MM.1S (cell line): ENCODE results near the gene GZF1.

Experiments used
- DNase-seq: peaks from one replicate; pipeline ENCODE4 v3.0.0-alpha.2; 2015
- H2AFZ ChIP-seq: fragments of 300-600 bp; sonication (generic); 2 replicates; pipeline ENCODE4 v1.6.0; 2016; ENCODE audit warnings: antibody characterized with exemption, low read length
- H3F3A ChIP-seq: fragments of 300-600 bp; sonication (generic); 2 replicates; pipeline ENCODE4 v1.6.1; 2016; ENCODE audit warnings: mild to moderate bottlenecking, antibody characterized with exemption, low read length, moderate library complexity, mixed read lengths; ENCODE audit not compliant: insufficient read depth
- H3K27ac ChIP-seq: fragments of 300-600 bp; sonication (generic); 2 replicates; pipeline ENCODE4 v1.5.1; 2016; ENCODE audit warnings: mild to moderate bottlenecking, low read length
- H3K27me3 ChIP-seq: fragments of 300-600 bp; sonication (generic); replicated peaks from 2 replicates; pipeline ENCODE4 v1.6.0; 2016; ENCODE audit warnings: low read length; ENCODE audit not compliant: insufficient read depth
- H3K36me3 ChIP-seq: fragments of 300-600 bp; sonication (generic); replicated peaks from 2 replicates; pipeline ENCODE4 v1.6.1; 2016; ENCODE audit warnings: mild to moderate bottlenecking, low read length, mixed read lengths; ENCODE audit not compliant: insufficient read depth
- H3K4me1 ChIP-seq: fragments of 300-600 bp; sonication (generic); 2 replicates; pipeline ENCODE4 v1.6.1; 2016; ENCODE audit warnings: low read length, mixed read lengths
- H3K4me2 ChIP-seq: fragments of 300-600 bp; sonication (generic); 2 replicates; pipeline ENCODE4 v1.6.0; 2016; ENCODE audit warnings: low read depth, low read length
- H3K4me3 ChIP-seq: fragments of 300-600 bp; sonication (generic); 2 replicates; pipeline ENCODE4 v1.5.1; 2016; ENCODE audit warnings: low read length, mixed read lengths
- H3K79me2 ChIP-seq: fragments of 300-600 bp; sonication (generic); 2 replicates; pipeline ENCODE4 v1.6.1; 2016; ENCODE audit warnings: mixed run types, low read length, mixed read lengths
- H3K9ac ChIP-seq: fragments of 300-600 bp; sonication (generic); 2 replicates; pipeline ENCODE4 v1.6.1; 2016; ENCODE audit warnings: low read length, mixed read lengths
- H3K9me2 ChIP-seq: fragments of 300-600 bp; sonication (generic); replicated peaks from 2 replicates; pipeline ENCODE4 v1.6.1; 2016; ENCODE audit warnings: mild to moderate bottlenecking, low read length, mixed read lengths; ENCODE audit not compliant: insufficient read depth
- H3K9me3 ChIP-seq: fragments of 300-600 bp; sonication (generic); replicated peaks from 2 replicates; pipeline ENCODE4 v1.6.1; 2016; ENCODE audit warnings: mild to moderate bottlenecking, low read length, mixed read lengths; ENCODE audit not compliant: insufficient read depth
- H4K20me1 ChIP-seq: fragments of 300-600 bp; sonication (generic); 2 replicates; pipeline ENCODE4 v1.6.1; 2016; ENCODE audit warnings: mild to moderate bottlenecking, low read length, moderate library complexity, mixed read lengths; ENCODE audit not compliant: insufficient read depth
- CTCF ChIP-seq: fragments of 300-600 bp; sonication (generic); IDR thresholded peaks from 2 replicates; pipeline ENCODE4 v1.5.1; 2016; ENCODE audit warnings: antibody characterized with exemption, low read length, mixed read lengths
- EZH2 ChIP-seq: fragments of 300-600 bp; sonication (generic); optimal IDR thresholded peaks from 2 replicates; pipeline ENCODE3; 2017; ENCODE audit warnings: low read depth, mild to moderate bottlenecking, antibody characterized with exemption, low read length, mixed read lengths
- EZH2phosphoT487 ChIP-seq: fragments of 300-600 bp; sonication (generic); IDR thresholded peaks from 2 replicates; pipeline ENCODE4 v1.6.1; 2018; ENCODE audit warnings: antibody characterized with exemption, low read length

GZF1 gene

GRCh38 chr20:23413862-23414422 is 52.0 kb downstream of the GZF1 start:
- no peaks in the 10 kb centered on the region for H3K9me2 ChIP-seq
- no peak overlapping the region for H3K27ac ChIP-seq
- H3K27me3 ChIP-seq = no peaks in the 10 kb centered on the region
- peaks cover 23% of the 10 kb centered on the region for H4K20me1 ChIP-seq
- no peak overlapping the region for H3K9ac ChIP-seq
- H3K36me3 ChIP-seq = no peaks in the 10 kb centered on the region
- TF ChIP-seq CTCF (no peak), EZH2phosphoT487 (no peak), EZH2 (no peak)
- no peaks in the 10 kb centered on the region for H3K9me3 ChIP-seq
- peaks cover 95% of the 10 kb centered on the region for H3K79me2 ChIP-seq
- H3K4me3 ChIP-seq = no peak overlapping the region
- H3K4me2 ChIP-seq = no peak overlapping the region
- DNase-seq = no peak
- no peak overlapping the region for H2AFZ ChIP-seq
- H3K4me1 ChIP-seq = no peaks in the 10 kb centered on the region
- no peaks in the 10 kb centered on the region for H3F3A ChIP-seq

DNA sequence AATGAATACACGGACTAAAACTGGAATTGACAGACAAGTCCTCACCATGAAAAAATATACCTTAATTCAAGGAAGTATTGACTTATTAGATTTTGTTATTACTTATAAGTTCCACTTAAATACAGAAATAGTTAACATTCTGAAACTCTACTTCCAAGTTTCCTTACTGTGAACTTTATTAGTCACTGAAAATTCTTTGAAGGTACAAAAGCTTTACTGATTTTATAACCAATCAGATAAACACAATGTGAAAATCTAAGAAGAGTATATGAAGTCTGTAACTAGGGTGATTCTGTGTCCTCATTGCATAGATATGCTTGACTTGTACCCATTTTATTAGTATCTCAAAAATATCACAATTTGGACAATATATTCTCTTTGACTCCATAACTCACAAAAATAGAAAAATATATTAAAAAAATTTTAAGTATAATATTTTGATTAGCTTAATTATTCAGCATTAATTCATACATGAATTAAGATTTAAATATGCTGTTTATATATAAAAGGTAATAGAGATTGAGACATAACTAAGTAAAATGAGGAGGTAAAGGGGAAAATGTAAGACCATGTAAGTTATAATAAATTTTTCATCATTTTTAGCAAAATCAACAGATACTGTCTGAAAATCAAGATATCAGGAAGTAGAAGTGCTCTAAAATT is 52.7 kb downstream of the GZF1 start:
- Histone ChIP-seq H3K9ac (no peak overlapping the region), H3K27ac (no peak overlapping the region), H3F3A (peaks cover 1% of the 10 kb centered on the region), H3K27me3 (no peaks in the 10 kb centered on the region), H3K36me3 (no peaks in the 10 kb centered on the region), H3K9me3 (no peaks in the 10 kb centered on the region), H3K4me1 (peaks cover 3% of the 10 kb centered on the region; the same call in 1 of the 2 replicates), H3K9me2 (no peaks in the 10 kb centered on the region), H2AFZ (no peak overlapping the region), H3K79me2 (peaks cover 95% of the 10 kb centered on the region), H4K20me1 (peaks cover 20% of the 10 kb centered on the region), H3K4me2 (no peak overlapping the region), H3K4me3 (no peak overlapping the region)
- no peak for TF ChIP-seq CTCF
- no peak for TF ChIP-seq EZH2
- TF ChIP-seq EZH2phosphoT487 = no peak
- no peak for DNase-seq

- Histone ChIP-seq H3K27me3 (no peaks in the 10 kb centered on the region), H3K4me3 (no peak overlapping the region), H3K9me2 (no peaks in the 10 kb centered on the region), H2AFZ (no peak overlapping the region), H3K9me3 (no peaks in the 10 kb centered on the region), H3F3A (peaks cover 10% of the 10 kb centered on the region), H3K4me1 (peaks cover 4% of the 10 kb centered on the region; the same call in 1 of the 2 replicates), H3K9ac (no peak overlapping the region), H3K36me3 (no peaks in the 10 kb centered on the region), H3K79me2 (peaks cover 95% of the 10 kb centered on the region), H4K20me1 (peaks cover 16% of the 10 kb centered on the region; the same call in 1 of the 2 replicates), H3K4me2 (no peak overlapping the region), H3K27ac (no peak overlapping the region)
- DNase-seq = no peak
- TF ChIP-seq EZH2phosphoT487 = no peak
- TF ChIP-seq CTCF = no peak
- TF ChIP-seq EZH2 = no peak
Measured at GRCh38 chr20:23415555-23415954, 53.6 kb downstream of the GZF1 start.
